ENCODE data around the gene COPA.

Gene COPA

DNA sequence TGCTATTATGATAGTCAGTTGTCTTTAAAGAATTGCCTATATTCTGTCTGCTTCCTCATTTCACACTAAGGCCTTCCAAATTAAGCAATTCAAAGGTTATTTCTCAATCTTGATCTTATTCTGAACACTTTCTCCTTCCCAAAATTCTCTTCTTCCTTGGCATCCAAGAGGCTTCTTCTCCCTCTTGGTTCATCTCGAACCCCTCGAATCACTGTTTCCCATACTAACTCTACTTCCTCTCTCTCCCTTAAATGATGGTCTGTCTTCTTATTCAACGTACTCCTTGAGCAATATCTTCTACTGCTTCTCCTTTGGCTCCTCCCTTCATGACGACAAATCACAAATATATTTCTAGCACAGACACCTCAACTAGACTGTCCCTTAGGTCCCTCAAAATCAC, 4.5 kb downstream of the COPA start:
- TF ChIP-seq CTCF (conservative IDR thresholded peaks at IDR 0.05): no peak

DNA sequence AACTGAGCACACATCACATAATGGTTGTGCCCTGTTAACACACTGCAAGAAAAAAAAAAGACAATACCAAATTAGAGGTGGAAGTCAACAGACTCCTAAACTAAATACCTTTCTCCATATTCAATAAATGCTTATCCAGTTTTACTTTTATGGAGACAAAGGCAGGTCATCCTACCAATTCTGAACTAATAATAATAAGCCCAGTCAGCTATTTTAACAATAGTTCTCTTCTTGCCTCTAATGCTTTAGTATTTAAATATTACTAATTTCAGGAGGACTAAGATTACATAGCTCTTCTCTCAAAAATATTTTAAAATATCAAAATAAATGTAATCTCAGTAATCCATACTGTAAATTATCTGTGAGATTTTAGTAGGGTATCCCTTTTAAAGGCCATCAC, 10.5 kb downstream of the COPA start:
- no peak for TF ChIP-seq CTCF (conservative IDR thresholded peaks at IDR 0.05)
- no peak overlapping the region for H3K27ac ChIP-seq

More for the DNA sequence above, 4.5 kb downstream of the COPA start:
- no peak overlapping the region for H3K27ac ChIP-seq

DNA sequence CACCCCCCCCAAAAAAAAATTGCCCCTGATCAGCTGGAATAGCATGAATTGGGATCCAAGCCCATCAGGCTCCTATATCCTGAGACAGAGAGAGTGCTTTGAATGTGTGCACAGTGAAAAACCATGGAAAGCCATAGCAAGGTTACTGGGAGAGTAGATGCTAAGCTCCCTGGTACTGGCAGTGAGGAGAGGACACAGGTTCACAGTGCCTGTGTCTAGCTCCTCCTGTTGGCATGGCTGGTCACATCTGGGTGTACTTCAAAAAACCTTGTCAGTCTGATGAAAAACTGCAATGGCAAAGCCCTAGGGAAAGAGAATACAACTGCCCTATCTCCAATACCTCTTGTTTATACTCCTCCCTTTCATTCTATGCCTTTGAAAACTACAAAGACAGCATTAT, 12.9 kb downstream of the COPA start:
- no peak overlapping the region for H3K27ac ChIP-seq
- no peak for TF ChIP-seq CTCF (conservative IDR thresholded peaks at IDR 0.05)

- no peak for TF ChIP-seq CTCF (conservative IDR thresholded peaks at IDR 0.05)
- H3K27ac ChIP-seq: no peak overlapping the region
Observed at GRCh38 chr1:160328184-160328583, 14.9 kb downstream of the COPA start.

DNA sequence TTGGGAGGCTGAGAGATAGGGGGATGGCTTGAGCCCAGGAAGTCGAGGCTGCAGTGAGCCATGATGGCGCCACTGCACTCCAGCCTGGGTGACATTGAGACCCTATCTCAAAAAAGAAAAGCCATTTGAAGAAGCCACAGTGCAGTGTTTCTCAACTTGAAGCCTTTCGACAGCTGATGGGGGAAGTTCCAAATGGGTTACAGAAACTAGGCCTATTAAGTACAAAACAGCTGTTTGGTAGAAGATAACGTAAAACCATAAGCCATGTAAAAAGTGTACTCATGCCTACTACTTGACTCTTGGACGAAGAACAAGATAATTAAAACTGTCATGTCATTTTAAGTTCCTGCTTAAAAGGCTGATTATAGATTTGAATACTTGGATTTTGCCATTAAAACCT, 16.6 kb downstream of the COPA start:
- no peak overlapping the region for H3K27ac ChIP-seq
- no peak for TF ChIP-seq CTCF (conservative IDR thresholded peaks at IDR 0.05)

DNA sequence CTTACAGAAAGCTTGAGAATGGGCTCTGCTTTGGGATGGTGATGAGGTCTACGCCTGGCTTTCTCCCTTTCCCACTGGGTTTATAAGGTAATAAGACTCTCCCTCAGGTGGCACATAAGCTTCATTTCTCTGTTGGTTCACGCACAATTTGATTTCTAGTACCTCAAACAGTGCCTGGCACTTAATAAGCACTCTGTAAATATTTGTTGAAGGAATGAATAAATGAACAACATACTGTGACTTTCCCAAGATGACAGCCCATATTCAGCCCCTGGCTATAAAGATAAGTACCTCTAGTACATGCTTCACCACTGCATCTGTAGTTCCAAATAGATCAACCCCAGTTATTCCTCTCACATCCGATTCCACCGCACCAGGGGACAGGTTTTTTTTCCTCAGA, 17.8 kb downstream of the COPA start:
- H3K27ac ChIP-seq: no peak overlapping the region
- no peak for TF ChIP-seq CTCF (conservative IDR thresholded peaks at IDR 0.05)

DNA sequence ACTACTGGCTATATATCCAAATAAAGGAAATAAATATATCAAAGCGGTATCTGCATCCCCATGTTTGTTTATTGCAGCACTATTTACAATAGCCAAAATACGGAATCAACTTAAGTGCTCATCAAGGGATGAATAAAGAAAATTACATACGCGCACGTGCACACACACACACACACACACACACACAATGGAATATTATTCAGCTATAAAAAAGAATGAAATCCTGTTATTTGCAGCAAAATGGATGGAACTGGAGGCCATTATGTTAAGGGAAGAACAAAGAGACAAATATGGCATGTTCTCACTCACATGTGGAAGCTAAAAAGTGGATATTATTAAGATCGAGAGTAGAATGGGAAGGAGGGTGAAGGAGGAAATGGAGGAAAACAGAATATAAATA, 20.2 kb downstream of the COPA start:
- TF ChIP-seq CTCF (conservative IDR thresholded peaks at IDR 0.05): no peak

GRCh38 chr1:160315359-160315758, 27.7 kb downstream of the COPA start:
- TF ChIP-seq CTCF (conservative IDR thresholded peaks at IDR 0.05): no peak
- H3K27ac ChIP-seq: peak overlapping the region; percentile 58

More for the DNA sequence above, 20.2 kb downstream of the COPA start:
- no peak overlapping the region for H3K27ac ChIP-seq

Data from VCaP (cell line).